Mesothelial cell of epicardium (in vitro differentiated cells): ENCODE data around the gene LUZP2. TPM values are rescaled to one million over a fixed set of nuclear protein-coding genes. Genes with fewer than 3 reads are reported as not detected.

ENCODE experiments used
- DNase-seq, 2 experiments: peaks; one replicate each; pipeline ENCODE4 v3.0.0; 2021; ENCODE audit warnings: low spot score in 2 of 2; ENCODE audit not compliant: unreplicated experiment in 2 of 2
- H3K27ac Mint-ChIP-seq: 2 replicates; pipeline ENCODE4 v1.8.0; 2021; ENCODE audit warnings: mixed read lengths
- H3K27me3 Mint-ChIP-seq: 2 replicates; pipeline ENCODE4 v1.8.0; 2021; ENCODE audit warnings: low read depth, mixed read lengths
- H3K36me3 Mint-ChIP-seq: 2 replicates; pipeline ENCODE4 v1.8.0; 2021; ENCODE audit warnings: mixed read lengths
- H3K4me1 Mint-ChIP-seq: 2 replicates; pipeline ENCODE4 v1.8.0; 2021; ENCODE audit warnings: mixed read lengths
- H3K4me3 Mint-ChIP-seq: 2 replicates; pipeline ENCODE4 v1.8.0; 2021; ENCODE audit warnings: mild to moderate bottlenecking, moderate library complexity, mixed read lengths
- H3K9me3 Mint-ChIP-seq: 2 replicates; pipeline ENCODE4 v1.8.0; 2021; ENCODE audit warnings: mixed read lengths
- total RNA-seq: library from RNA; stranded (reverse); gene quantifications from 3 replicates; pipeline ENCODE4 v1.2.1, GENCODE V29; 2021
- TF ChIP-seq, protein P1 (sequence below): fragments of 200-600 bp; sonication (generic); IDR thresholded peaks from one replicate; pipeline ENCODE4 v1.5.0; 2021; ENCODE audit warnings: antibody characterized with exemption; ENCODE audit not compliant: unreplicated experiment

LUZP2 gene
- total RNA-seq, 1 donor from 2014 or later: 4.5 TPM

DNA sequence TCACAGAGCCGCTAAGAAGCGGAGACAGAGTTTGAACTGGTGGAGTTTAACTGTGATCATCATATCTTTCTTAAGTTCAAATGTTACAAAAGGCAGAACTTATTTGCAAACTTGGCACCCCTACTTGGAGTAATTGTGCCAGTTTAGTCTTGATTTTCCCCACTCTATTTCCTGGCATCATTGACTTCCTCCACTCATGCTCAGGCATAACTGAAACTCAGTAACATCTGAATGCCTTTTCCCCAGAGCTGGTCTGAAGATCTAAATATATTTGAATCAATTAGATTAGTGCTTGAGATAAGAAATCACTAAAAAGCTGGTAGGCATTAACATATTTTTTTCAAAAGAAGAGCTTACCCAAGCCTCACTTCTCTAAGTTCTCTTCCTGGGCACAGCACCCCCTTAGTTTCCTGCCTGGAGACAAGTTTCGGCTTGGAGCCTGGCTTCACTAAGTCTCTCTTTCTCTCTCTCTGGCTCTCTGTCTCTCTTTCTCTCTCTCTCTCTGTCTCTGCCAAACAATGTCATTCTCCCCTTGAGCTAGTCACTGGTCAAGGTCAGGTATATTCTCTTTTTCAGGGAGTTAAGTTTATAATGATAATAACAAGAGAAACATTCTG, 190.8 kb downstream of the LUZP2 start:
- no peak for DNase-seq
- Mint-ChIP-seq H3K4me1 (peaks cover 23% of the 10 kb centered on the region), H3K27me3 (no peaks in the 10 kb centered on the region), H3K9me3 (no peaks in the 10 kb centered on the region), H3K4me3 (no peak overlapping the region), H3K27ac (no peak overlapping the region), H3K36me3 (no peaks in the 10 kb centered on the region)
- TF ChIP-seq, protein P1, sequence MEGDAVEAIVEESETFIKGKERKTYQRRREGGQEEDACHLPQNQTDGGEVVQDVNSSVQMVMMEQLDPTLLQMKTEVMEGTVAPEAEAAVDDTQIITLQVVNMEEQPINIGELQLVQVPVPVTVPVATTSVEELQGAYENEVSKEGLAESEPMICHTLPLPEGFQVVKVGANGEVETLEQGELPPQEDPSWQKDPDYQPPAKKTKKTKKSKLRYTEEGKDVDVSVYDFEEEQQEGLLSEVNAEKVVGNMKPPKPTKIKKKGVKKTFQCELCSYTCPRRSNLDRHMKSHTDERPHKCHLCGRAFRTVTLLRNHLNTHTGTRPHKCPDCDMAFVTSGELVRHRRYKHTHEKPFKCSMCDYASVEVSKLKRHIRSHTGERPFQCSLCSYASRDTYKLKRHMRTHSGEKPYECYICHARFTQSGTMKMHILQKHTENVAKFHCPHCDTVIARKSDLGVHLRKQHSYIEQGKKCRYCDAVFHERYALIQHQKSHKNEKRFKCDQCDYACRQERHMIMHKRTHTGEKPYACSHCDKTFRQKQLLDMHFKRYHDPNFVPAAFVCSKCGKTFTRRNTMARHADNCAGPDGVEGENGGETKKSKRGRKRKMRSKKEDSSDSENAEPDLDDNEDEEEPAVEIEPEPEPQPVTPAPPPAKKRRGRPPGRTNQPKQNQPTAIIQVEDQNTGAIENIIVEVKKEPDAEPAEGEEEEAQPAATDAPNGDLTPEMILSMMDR: no peak

DNA sequence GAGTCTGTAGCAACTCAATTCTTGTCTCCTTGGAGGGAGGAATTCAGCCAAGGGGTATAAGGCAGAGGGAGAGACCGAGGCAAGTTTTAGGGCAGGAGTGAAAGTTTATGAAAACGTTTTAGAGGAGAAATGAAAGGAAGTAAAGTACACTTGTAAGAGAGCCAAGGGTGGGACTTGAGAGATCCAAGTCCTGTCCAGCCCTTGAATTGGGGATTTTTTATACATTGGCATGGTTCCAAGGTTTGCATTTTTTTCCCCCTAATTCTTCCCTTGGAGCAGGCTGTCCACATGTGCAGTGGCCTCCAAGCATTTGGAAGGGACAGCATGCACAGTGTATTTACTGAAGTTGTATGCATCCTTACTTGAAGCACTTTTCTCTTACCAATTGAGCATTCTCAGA, 192.1 kb downstream of the LUZP2 start:
- TF ChIP-seq, protein P1: no peak
- no peaks in the 10 kb centered on the region for H3K36me3 Mint-ChIP-seq
- peaks cover 23% of the 10 kb centered on the region for H3K4me1 Mint-ChIP-seq
- H3K27me3 Mint-ChIP-seq: no peaks in the 10 kb centered on the region
- no peaks in the 10 kb centered on the region for H3K9me3 Mint-ChIP-seq
- no peak for DNase-seq
- H3K27ac Mint-ChIP-seq: no peak overlapping the region
- no peak overlapping the region for H3K4me3 Mint-ChIP-seq

DNA sequence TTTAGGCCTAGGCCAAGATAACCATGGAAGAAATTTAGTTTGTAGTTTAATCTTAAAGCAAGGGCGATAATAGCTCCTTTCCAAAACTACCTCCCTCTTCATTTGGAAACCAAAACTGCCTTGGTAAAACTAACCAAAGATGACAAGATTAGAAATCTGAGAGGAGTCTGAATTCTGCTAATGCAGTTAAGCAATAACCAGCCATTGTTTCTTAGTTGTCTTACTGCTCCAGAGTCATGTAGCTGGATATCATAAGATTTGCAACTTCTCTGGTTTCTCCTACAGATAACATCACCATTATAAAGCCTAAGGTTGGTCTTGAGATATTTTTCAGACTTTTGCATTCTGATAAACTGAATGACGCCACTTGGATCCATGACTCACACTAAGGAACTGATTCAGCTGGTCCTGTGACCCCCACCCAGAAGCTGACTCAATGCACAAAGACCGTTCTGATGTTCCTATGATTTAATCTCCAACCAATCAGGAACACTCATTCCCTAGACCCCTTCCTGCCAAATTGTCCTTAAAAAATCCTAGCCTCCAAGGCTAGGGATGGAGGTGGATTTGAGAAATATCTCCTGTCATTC, 200.8 kb downstream of the LUZP2 start:
- Mint-ChIP-seq H3K4me3 (no peak overlapping the region), H3K27ac (no peak overlapping the region)
- DNase-seq: no peak

DNA sequence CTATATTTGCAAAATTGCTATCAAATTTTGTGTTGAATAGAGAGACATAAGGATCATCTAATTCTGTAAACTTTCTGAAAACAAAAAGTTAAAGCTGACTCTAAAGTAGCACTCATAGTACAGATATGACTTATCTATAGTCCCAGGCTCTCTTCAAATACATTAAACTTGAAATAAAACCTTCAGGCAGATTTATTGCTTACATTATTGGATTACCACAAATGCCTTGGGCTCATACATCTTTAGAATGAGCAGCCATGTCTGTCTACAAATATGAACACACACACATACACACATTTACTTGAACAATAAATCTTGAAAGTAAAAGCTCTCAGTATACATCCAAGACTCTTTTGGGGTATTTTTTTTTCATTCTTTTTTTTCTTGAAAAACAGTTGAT, 207.9 kb downstream of the LUZP2 start:
- TF ChIP-seq, protein P1: no peak
- H3K27me3 Mint-ChIP-seq: no peaks in the 10 kb centered on the region
- peaks cover 14% of the 10 kb centered on the region for H3K4me1 Mint-ChIP-seq
- no peak overlapping the region for H3K4me3 Mint-ChIP-seq
- H3K36me3 Mint-ChIP-seq: peaks cover 17% of the 10 kb centered on the region
- no peak for DNase-seq
- peaks cover 34% of the 10 kb centered on the region for H3K9me3 Mint-ChIP-seq
- no peak overlapping the region for H3K27ac Mint-ChIP-seq

More for the DNA sequence above, 200.8 kb downstream of the LUZP2 start:
- TF ChIP-seq, protein P1: no peak
- Mint-ChIP-seq H3K27me3 (no peaks in the 10 kb centered on the region), H3K4me1 (no peaks in the 10 kb centered on the region), H3K9me3 (peaks cover 39% of the 10 kb centered on the region), H3K36me3 (peaks cover 5% of the 10 kb centered on the region)

DNA sequence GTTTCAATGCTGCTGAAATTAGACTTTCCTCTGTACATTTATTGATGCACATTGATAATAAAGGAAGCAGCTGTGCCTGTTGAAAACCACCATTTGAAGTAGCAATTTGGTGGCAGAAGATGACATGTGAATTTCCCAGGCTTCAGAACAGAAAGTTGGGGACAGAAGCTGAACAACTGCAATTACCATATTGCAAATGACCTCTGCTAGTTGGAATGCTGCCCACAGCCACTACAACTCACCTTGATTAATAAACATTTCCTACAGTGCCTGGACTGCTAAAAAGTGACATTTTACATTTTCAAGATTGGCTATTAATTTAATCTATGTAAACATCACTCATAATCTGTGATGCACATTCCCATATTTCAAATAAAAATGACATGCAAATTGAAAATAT, 208.6 kb downstream of the LUZP2 start:
- peaks cover 19% of the 10 kb centered on the region for H3K4me1 Mint-ChIP-seq
- peaks cover 17% of the 10 kb centered on the region for H3K36me3 Mint-ChIP-seq
- no peak for DNase-seq
- no peaks in the 10 kb centered on the region for H3K27me3 Mint-ChIP-seq
- TF ChIP-seq, protein P1: no peak
- no peak overlapping the region for H3K4me3 Mint-ChIP-seq
- H3K9me3 Mint-ChIP-seq: peaks cover 34% of the 10 kb centered on the region
- no peak overlapping the region for H3K27ac Mint-ChIP-seq

DNA sequence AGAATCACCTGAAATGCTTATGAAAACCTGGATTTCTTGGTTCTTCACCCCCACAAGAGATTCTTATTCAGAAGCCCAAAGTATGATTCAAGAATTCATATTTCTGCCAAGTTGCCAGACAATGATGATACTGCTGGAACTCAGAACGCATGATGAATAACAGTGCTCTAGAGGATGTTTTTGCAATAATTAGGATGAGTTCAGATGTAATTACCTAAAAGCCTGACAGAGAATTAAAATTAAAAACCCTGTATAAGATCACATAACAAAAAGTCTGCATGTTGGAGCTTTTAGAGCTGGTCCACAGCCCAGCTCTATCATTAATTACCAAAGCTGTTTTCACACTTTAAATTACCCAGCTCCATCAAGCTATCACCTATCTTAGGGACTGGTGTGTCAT, 211.8 kb downstream of the LUZP2 start:
- DNase-seq: no peak

More for the DNA sequence above, 211.8 kb downstream of the LUZP2 start:
- peaks cover 21% of the 10 kb centered on the region for H3K4me1 Mint-ChIP-seq
- TF ChIP-seq, protein P1: no peak
- no peak overlapping the region for H3K27ac Mint-ChIP-seq
- peaks cover 14% of the 10 kb centered on the region for H3K9me3 Mint-ChIP-seq
- H3K4me3 Mint-ChIP-seq: no peak overlapping the region
- H3K27me3 Mint-ChIP-seq: no peaks in the 10 kb centered on the region
- peaks cover 6% of the 10 kb centered on the region for H3K36me3 Mint-ChIP-seq
